ENCODE results near the gene VCY1B.
"Not testable (repeated sequence)": the region's sequence is repeated elsewhere in the genome, so short reads cannot be mapped to it uniquely, and the experiment has no call there.

GRCh38 chrY:14011916-14012315 is 44.1 kb upstream of the VCY1B start:
- TF ChIP-seq, protein P1, sequence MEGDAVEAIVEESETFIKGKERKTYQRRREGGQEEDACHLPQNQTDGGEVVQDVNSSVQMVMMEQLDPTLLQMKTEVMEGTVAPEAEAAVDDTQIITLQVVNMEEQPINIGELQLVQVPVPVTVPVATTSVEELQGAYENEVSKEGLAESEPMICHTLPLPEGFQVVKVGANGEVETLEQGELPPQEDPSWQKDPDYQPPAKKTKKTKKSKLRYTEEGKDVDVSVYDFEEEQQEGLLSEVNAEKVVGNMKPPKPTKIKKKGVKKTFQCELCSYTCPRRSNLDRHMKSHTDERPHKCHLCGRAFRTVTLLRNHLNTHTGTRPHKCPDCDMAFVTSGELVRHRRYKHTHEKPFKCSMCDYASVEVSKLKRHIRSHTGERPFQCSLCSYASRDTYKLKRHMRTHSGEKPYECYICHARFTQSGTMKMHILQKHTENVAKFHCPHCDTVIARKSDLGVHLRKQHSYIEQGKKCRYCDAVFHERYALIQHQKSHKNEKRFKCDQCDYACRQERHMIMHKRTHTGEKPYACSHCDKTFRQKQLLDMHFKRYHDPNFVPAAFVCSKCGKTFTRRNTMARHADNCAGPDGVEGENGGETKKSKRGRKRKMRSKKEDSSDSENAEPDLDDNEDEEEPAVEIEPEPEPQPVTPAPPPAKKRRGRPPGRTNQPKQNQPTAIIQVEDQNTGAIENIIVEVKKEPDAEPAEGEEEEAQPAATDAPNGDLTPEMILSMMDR (IDR thresholded peaks at IDR 0.05), result not testable (repeated sequence)
- not testable (repeated sequence) for TF ChIP-seq EZH2 (IDR thresholded peaks at IDR 0.05; ENCODE audit: borderline replicate concordance, insufficient read depth, low read depth, low read length, poor library complexity, severe bottlenecking)

All from B cell (primary cell).